Type B pancreatic cell (in vitro differentiated cells): ENCODE results near the gene DNAJC7. TPM values are rescaled to one million over a fixed set of nuclear protein-coding genes. Genes with fewer than 3 reads are reported as not detected.

Experiments used
- DNase-seq: peaks from one replicate; pipeline ENCODE4 v3.0.0; 2021; ENCODE audit warnings: mixed read lengths; ENCODE audit not compliant: unreplicated experiment; ENCODE audit errors: extremely low spot score
- H3K27ac Mint-ChIP-seq: 2 replicates; pipeline ENCODE4 v1.8.0; 2021; ENCODE audit warnings: mild to moderate bottlenecking, mixed read lengths
- H3K27me3 Mint-ChIP-seq: 2 replicates; pipeline ENCODE4 v1.8.0; 2021; ENCODE audit warnings: mixed read lengths
- H3K36me3 Mint-ChIP-seq: 2 replicates; pipeline ENCODE4 v1.8.0; 2021; ENCODE audit warnings: mixed read lengths
- H3K4me1 Mint-ChIP-seq: one replicate; pipeline ENCODE4 v1.8.0; 2021; ENCODE audit warnings: mixed read lengths; ENCODE audit not compliant: unreplicated experiment
- H3K4me3 Mint-ChIP-seq: 2 replicates; pipeline ENCODE4 v1.8.0; 2021; ENCODE audit warnings: mild to moderate bottlenecking, mixed read lengths
- H3K9me3 Mint-ChIP-seq: 2 replicates; pipeline ENCODE4 v1.8.0; 2021; ENCODE audit warnings: mixed read lengths
- CTCF ChIP-seq: fragments of 200-600 bp; sonication (generic); conservative IDR thresholded peaks from 2 replicates; pipeline ENCODE4 v1.5.0; 2021; ENCODE audit warnings: antibody characterized with exemption, mild to moderate bottlenecking
- total RNA-seq: library from RNA; stranded (reverse); gene quantifications from 2 replicates; pipeline ENCODE4 v1.2.1, GENCODE V29; 2021; ENCODE audit warnings: low replicate concordance

The DNAJC7 gene
- total RNA-seq, 1 donor from 2014 or later, result 88.7 TPM

- Mint-ChIP-seq H3K4me3 (no peak overlapping the region), H3K4me1 (peaks cover 19% of the 10 kb centered on the region), H3K36me3 (peaks cover 12% of the 10 kb centered on the region), H3K9me3 (no peaks in the 10 kb centered on the region), H3K27ac (no peak overlapping the region), H3K27me3 (no peaks in the 10 kb centered on the region)
- no peak for TF ChIP-seq CTCF
- no peak for DNase-seq
Observed at GRCh38 chr17:42005166-42005565, 12.1 kb downstream of the DNAJC7 start.

GRCh38 chr17:42002792-42003301 lies 14.4 kb downstream of the DNAJC7 start:
- TF ChIP-seq CTCF, result no peak
- no peaks in the 10 kb centered on the region for H3K27me3 Mint-ChIP-seq
- no peak for DNase-seq
- peaks cover 11% of the 10 kb centered on the region for H3K36me3 Mint-ChIP-seq
- peak overlapping the region; percentile 12 for H3K27ac Mint-ChIP-seq
- no peak overlapping the region for H3K4me3 Mint-ChIP-seq
- H3K9me3 Mint-ChIP-seq, result no peaks in the 10 kb centered on the region
- peaks cover 19% of the 10 kb centered on the region for H3K4me1 Mint-ChIP-seq

GRCh38 chr17:42002175-42002791 lies 15.0 kb downstream of the DNAJC7 start:
- Mint-ChIP-seq H3K9me3 (no peaks in the 10 kb centered on the region), H3K4me3 (no peak overlapping the region), H3K4me1 (peaks cover 19% of the 10 kb centered on the region), H3K27ac (peak overlapping the region; percentile 12), H3K36me3 (peaks cover 11% of the 10 kb centered on the region), H3K27me3 (no peaks in the 10 kb centered on the region)
- no peak for DNase-seq
- no peak for TF ChIP-seq CTCF

- no peaks in the 10 kb centered on the region for H3K27me3 Mint-ChIP-seq
- H3K9me3 Mint-ChIP-seq, result no peaks in the 10 kb centered on the region
- peaks cover 12% of the 10 kb centered on the region for H3K36me3 Mint-ChIP-seq
- no peak overlapping the region for H3K4me3 Mint-ChIP-seq
- no peak for TF ChIP-seq CTCF
- peaks cover 19% of the 10 kb centered on the region for H3K4me1 Mint-ChIP-seq
- no peak overlapping the region for H3K27ac Mint-ChIP-seq
- DNase-seq, result no peak
Observed at GRCh38 chr17:42001729-42002128, 15.5 kb downstream of the DNAJC7 start.

DNA sequence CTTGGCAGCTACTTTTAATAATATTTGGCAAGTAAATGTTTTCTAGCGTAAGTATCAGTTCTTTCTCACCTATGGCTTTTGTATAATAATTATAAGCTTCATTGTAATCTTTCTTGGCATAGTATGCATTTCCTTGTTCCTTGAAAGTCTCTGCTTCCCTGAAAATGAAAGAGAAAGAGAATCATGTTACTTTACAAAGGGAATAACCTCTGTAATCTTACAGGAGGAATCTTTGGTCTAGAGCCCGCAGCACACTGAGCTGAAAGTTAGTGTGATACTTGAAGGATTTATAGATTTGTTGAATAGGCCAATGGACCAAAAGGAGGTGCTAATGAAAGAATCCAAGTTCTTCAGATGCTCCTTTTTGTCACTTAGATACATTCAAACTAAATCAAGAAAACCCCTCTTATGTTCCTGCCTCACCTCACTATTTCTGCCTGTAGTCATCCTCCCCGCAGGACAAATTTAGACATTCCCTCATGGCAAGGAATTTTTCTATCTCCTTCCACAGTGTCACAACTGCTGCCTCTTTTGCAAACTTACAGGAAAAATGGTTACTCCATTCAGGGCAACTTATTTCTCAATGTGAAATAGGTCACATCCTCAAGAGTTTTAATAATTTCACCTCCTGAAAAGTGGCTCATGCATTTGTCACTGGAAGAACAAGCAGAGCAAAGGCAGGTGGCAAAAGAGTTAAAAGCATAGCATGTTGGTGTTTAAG lies 16.7 kb downstream of the DNAJC7 start:
- DNase-seq, result no peak
- peak overlapping the region; percentile 2 for H3K27ac Mint-ChIP-seq
- H3K4me3 Mint-ChIP-seq, result no peak overlapping the region
- H3K36me3 Mint-ChIP-seq, result peaks cover 13% of the 10 kb centered on the region
- H3K27me3 Mint-ChIP-seq, result no peaks in the 10 kb centered on the region
- no peak for TF ChIP-seq CTCF
- H3K9me3 Mint-ChIP-seq, result no peaks in the 10 kb centered on the region
- H3K4me1 Mint-ChIP-seq, result peaks cover 19% of the 10 kb centered on the region
